Aortic smooth muscle cell (primary cell): ENCODE results near the gene TLK1. TPM values are rescaled to one million over a fixed set of nuclear protein-coding genes. Genes with fewer than 3 reads are reported as not detected.

Source experiments
- total RNA-seq: library from RNA; depleted of rRNA; stranded (reverse); fragments of >200 nt; gene quantifications from 2 replicates; pipeline ENCODE4 v1.2.3, GENCODE V29; 2014

TLK1 gene
- total RNA-seq, result 12.4 and 24.3 TPM in 2 replicates

DNA sequence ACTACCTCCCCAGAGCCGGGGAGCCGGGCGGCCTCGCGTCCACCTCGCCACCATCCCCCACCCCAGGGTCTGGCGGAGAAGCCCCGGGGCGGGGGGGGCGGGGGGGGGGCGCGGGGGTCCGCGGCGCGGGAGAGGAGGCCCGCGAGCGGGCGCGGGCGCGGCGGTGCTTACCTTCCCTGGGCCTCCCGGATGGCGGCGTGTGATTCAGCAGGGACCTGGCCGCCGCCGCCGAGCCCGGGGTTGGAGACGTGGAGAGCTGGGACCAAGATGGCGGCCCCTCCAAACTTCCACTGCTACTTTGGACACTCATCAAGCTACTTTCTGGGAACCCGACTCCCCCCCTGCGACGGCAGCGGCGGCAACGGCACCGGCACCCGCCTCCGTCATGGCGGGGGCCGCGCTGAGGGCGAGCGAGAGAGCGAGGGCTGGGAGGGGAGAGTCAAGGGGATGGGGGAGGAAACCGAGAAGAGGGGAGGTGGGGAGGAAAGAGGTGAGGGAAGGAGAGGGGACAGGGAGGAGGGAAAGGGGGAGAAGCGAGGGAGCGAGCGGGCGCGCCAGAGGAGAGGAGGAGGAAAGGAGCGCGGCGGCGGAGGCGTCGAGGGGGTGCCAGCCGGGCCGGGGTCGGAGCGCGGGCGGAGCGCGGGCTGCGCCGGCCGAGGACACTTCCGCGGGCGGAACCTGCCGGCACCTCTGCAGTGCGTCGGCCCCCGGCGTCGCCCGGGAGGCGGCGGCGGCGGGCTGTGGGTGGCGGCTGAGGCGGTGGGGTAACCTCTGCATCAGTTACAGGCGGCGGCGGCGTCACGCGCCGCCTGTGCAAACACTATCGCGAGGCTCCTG lies at the start of gene TLK1:
Gene TLK1, minus strand, starts transcription at position 775 of the 837 bp plus-strand sequence. Its CDS starts 465 bp downstream, at position 310.

Other genes with a start within 250 kb of the TLK1 start
- gene GORASP2, start 231.6 kb downstream of the TLK1 start, total RNA-seq, result 30.3 and 34.1 TPM in 2 replicates